Endothelial cell of coronary artery (primary cell): ENCODE measurements around the gene COLEC12. TPM values are rescaled to one million over a fixed set of nuclear protein-coding genes. Genes with fewer than 3 reads are reported as not detected.

ENCODE experiments used
- total RNA-seq: library from RNA; depleted of rRNA; stranded (reverse); fragments of >200 nt; gene quantifications from 2 replicates; pipeline ENCODE4 v1.2.3, GENCODE V29; 2014

Gene COLEC12
- 0.94 and 16.5 TPM in 2 replicates for total RNA-seq

GRCh38 chr18:500632-501405 lies at the start of gene COLEC12:
Gene COLEC12, minus strand, starts transcription at chr18:500701. Its CDS starts 187 bp downstream, at chr18:500514.

GRCh38 chr18:267688-268552 lies 232.6 kb downstream of the COLEC12 start, which contains the start of gene THOC1:
Gene THOC1, minus strand, starts transcription at chr18:268047. Its CDS starts 28 bp downstream, at chr18:268019.

Other genes with a start within 250 kb of the COLEC12 start
- 36.8 and 37.4 TPM in 2 replicates for gene THOC1, start 232.7 kb downstream of the COLEC12 start, total RNA-seq
- not detected in 2 replicates for gene CETN1, start 79.7 kb upstream of the COLEC12 start, total RNA-seq
- gene CLUL1, start 96.3 kb upstream of the COLEC12 start, total RNA-seq = not detected in 2 replicates
- gene TYMS, start 157.0 kb upstream of the COLEC12 start, total RNA-seq = 25.2 and 40.8 TPM in 2 replicates
- gene ENOSF1, start 211.9 kb upstream of the COLEC12 start, total RNA-seq = 19.0 and 30.8 TPM in 2 replicates